GM18498 (cell line): ENCODE measurements around the gene CCDC47.

ENCODE experiments used
- ATAC-seq: cut with Tn5 transposase; IDR thresholded peaks from one replicate; pipeline ENCODE4 v1.9.1; 2021; ENCODE audit warnings: mild to moderate bottlenecking, moderate library complexity; ENCODE audit not compliant: unreplicated experiment

CCDC47 gene

DNA sequence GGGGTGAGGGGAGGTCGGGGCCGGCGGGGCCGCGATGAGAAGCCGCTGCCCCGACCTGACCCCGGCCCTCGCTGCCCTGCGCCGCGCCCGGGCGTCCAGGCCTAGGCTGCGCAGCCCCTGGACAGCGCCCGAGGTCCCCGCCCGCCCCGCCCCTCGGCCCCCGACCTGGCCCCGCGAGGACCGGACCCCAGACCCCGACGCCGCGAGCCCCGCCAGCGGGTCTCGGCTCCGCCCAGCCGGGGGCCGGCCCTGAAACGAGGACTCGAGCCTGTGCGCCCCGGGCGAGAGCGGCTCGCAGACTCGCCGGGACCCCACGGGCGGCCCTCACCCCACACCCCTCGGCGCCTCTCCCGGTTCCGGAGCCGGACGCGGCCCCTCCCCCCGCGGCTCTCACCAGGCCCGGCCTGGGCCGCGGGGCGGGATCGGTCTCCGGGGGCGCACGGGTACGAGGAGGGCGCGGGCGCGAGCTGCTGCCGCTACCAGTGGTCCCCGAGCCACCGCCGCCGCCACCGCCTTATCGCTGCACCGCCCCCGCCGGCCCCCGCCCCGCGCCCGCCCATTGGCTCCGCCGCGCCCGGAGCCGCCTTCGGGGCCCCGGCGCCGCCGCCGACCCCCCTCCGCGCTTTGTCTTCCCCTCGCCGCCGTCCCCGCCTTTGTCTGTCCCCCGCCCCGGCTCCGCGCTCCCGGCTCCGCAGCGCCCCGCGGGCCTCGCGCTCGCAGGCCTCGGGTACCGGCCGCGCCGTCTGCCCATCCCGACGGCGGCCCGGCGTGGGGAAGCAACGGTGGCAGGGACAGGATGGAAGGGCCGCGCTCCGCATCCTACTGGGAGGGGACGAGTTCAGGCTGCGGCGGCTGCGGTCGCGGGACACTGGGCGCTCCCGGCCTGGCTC lies 73.5 kb downstream of the CCDC47 start, which contains the start of gene LIMD2:
Gene LIMD2 (minus strand): TSS at position 488 of the 890 bp plus-strand sequence. CDS start 827 bp downstream, outside the sequence.
- ATAC-seq = peak; percentile 24

DNA sequence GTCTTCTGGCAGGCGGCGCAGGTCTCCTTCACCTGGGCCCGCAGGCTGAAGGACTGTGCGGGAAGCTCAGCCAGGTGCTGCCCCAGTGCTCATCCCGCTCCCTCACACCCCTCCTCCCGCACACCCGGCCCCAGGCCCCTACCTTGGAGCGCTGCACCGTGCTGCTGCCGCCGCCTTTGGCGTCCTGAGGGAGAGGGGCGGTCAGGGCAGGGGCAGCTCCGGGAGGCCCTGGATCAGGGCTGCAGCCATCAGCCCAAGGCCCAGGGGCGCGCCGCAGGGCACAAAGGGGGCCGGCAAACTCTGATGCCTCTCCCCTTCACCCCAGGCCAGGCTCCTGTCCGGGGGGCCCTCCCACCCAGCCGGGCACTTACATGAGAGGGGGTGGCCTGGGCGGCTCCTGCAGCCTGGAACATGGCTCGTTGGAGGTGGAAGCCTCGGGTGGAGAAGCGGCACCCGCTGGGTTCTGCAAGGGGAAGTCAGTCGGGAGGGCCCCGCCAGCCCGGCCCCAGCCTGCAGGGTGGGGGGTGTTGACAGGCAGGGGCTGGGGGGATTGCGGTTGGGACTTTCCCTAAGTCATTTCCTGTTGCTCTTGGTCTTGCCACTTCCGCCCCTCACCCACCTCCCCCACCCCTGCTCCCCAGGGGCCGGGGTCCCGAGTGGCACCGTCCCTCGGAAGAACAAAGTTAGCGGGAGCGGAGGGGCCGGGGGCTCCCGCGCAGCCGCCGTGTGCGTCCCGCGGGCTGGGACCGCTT lies 74.3 kb downstream of the CCDC47 start:
- peak; percentile 30 for ATAC-seq

- no peak for ATAC-seq
These were observed 75.0 kb downstream of the CCDC47 start for GRCh38 chr17:63698381-63698885.

GRCh38 chr17:63697341-63698286 lies 75.8 kb downstream of the CCDC47 start:
- ATAC-seq = peak; percentile 34

DNA sequence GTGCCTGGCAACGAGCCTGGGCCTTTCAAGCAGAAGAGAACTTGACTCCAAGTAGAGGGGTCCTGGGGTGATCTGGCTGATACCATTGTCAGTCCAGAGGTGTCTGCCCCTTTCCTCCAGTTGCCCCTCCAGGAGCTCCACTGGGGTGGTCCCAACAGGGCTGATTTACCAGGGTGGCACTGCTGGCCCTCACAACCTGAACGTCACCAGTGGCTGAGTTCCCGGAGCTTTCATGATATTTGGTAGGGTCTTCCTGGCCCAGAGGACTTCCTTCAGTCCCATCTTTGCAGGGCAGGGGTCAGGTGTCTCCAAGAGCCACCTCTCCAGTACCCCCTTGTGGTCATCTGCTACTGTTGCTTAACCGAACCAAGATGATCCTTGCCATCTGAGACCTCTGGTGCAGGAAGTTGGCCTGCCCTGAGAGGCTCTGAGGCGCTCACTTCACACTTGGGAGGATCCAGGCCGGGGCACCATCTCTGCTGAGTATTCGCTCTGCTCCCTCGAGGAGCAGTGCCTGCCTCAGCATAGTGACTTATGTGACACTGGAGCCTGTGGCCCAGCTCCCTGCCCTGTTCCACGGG lies 76.9 kb downstream of the CCDC47 start:
- ATAC-seq = no peak

GRCh38 chr17:63695889-63696288 lies 77.5 kb downstream of the CCDC47 start:
- no peak for ATAC-seq
